Daoy (cell line): ENCODE measurements around the gene KRTAP19-5. TPM values are rescaled to one million over a fixed set of nuclear protein-coding genes. Genes with fewer than 3 reads are reported as not detected.
A peak's percentile ranks its signal among the peaks of the same experiment; 100 is the strongest.

Experiments used
- DNase-seq: peaks from one replicate; pipeline ENCODE4 v3.0.0-alpha.2; 2015; ENCODE audit warnings: low read depth
- total RNA-seq: library from RNA; depleted of rRNA; stranded (reverse); fragments of >200 nt; shearing (Covaris generic); gene quantifications from 2 replicates; pipeline ENCODE4 v1.2.3, GENCODE V29; 2014; rRNA removed

KRTAP19-5 gene
- not detected in 2 replicates for total RNA-seq

GRCh38 chr21:30502041-30502440 is at the start of gene KRTAP19-5:
KRTAP19-5 (minus strand) TSS chr21:30502141; CDS start chr21:30502090, 51 bp downstream.
- DNase-seq = no peak

GRCh38 chr21:30541764-30542163 is 39.8 kb upstream of the KRTAP19-5 start, which contains the start of gene KRTAP19-6:
KRTAP19-6 (minus strand) TSS chr21:30541864; CDS start chr21:30541833, 31 bp downstream.
- DNase-seq = no peak

GRCh38 chr21:30518876-30519275 is 16.9 kb upstream of the KRTAP19-5 start:
- no peak for DNase-seq

- DNase-seq = no peak
Observed at GRCh38 chr21:30515681-30516080, 13.7 kb upstream of the KRTAP19-5 start.

GRCh38 chr21:30505621-30506205 is 3.8 kb upstream of the KRTAP19-5 start:
- peak; percentile 16 for DNase-seq

- no peak for DNase-seq
Observed at GRCh38 chr21:30497065-30497464, 4.9 kb downstream of the KRTAP19-5 start, which contains the start of gene KRTAP19-4. KRTAP19-4 (minus strand) TSS chr21:30497165; CDS start chr21:30497110, 55 bp downstream.

GRCh38 chr21:30491963-30492428 is 9.9 kb downstream of the KRTAP19-5 start, which contains the start of gene KRTAP19-3:
KRTAP19-3 (minus strand) TSS chr21:30492013; CDS start chr21:30491957, 56 bp downstream.
- no peak for DNase-seq

- DNase-seq = no peak
Observed at GRCh38 chr21:30487336-30487735, 14.6 kb downstream of the KRTAP19-5 start, which contains the start of gene KRTAP19-2. KRTAP19-2 (minus strand) TSS chr21:30487436; CDS start chr21:30487348, 88 bp downstream.

- DNase-seq = no peak
Observed at GRCh38 chr21:30486180-30486579, 15.8 kb downstream of the KRTAP19-5 start.

- no peak for DNase-seq
Observed at GRCh38 chr21:30482130-30482529, 19.8 kb downstream of the KRTAP19-5 start.

GRCh38 chr21:30480145-30480544 is 21.8 kb downstream of the KRTAP19-5 start, which contains the start of gene KRTAP19-1:
KRTAP19-1 (minus strand) TSS chr21:30480367; CDS start chr21:30480317, 50 bp downstream.
- DNase-seq = peak; percentile 31

GRCh38 chr21:30479259-30479658 is 22.7 kb downstream of the KRTAP19-5 start:
- no peak for DNase-seq

GRCh38 chr21:30478004-30478403 is 23.9 kb downstream of the KRTAP19-5 start:
- DNase-seq = no peak

- DNase-seq = no peak
Observed at GRCh38 chr21:30468900-30469714, 32.8 kb downstream of the KRTAP19-5 start.

- DNase-seq = peak; percentile 22
Observed at GRCh38 chr21:30463713-30464112, 38.2 kb downstream of the KRTAP19-5 start.

Other genes with a start within 250 kb of the KRTAP19-5 start
- not detected in 2 replicates for gene KRTAP24-1, start 219.2 kb downstream of the KRTAP19-5 start, total RNA-seq
- not detected in 2 replicates for gene KRTAP25-1, start 212.6 kb downstream of the KRTAP19-5 start, total RNA-seq
- gene KRTAP26-1, start 181.8 kb downstream of the KRTAP19-5 start, total RNA-seq = not detected in 2 replicates
- not detected in 2 replicates for gene KRTAP27-1, start 164.4 kb downstream of the KRTAP19-5 start, total RNA-seq
- not detected in 2 replicates for gene KRTAP23-1, start 153.5 kb downstream of the KRTAP19-5 start, total RNA-seq
- gene KRTAP13-2, start 129.9 kb downstream of the KRTAP19-5 start, total RNA-seq = not detected in 2 replicates
- not detected in 2 replicates for gene KRTAP13-1, start 106.1 kb downstream of the KRTAP19-5 start, total RNA-seq
- not detected in 2 replicates for gene KRTAP13-3, start 76.2 kb downstream of the KRTAP19-5 start, total RNA-seq
- gene KRTAP13-4, start 71.9 kb downstream of the KRTAP19-5 start, total RNA-seq = not detected in 2 replicates
- gene KRTAP15-1, start 61.9 kb downstream of the KRTAP19-5 start, total RNA-seq = not detected in 2 replicates
- gene KRTAP19-1, start 21.8 kb downstream of the KRTAP19-5 start, total RNA-seq = not detected in 2 replicates
- not detected in 2 replicates for gene KRTAP19-2, start 14.7 kb downstream of the KRTAP19-5 start, total RNA-seq
- gene KRTAP19-3, start 10.1 kb downstream of the KRTAP19-5 start, total RNA-seq = not detected in 2 replicates
- not detected in 2 replicates for gene KRTAP19-4, start 5.0 kb downstream of the KRTAP19-5 start, total RNA-seq
- gene KRTAP19-6, start 39.7 kb upstream of the KRTAP19-5 start, total RNA-seq = not detected in 2 replicates
- gene KRTAP19-7, start 59.2 kb upstream of the KRTAP19-5 start, total RNA-seq = not detected in 2 replicates
- not detected in 2 replicates for gene KRTAP22-2, start 88.3 kb upstream of the KRTAP19-5 start, total RNA-seq
- gene KRTAP6-3, start 90.3 kb upstream of the KRTAP19-5 start, total RNA-seq = not detected in 2 replicates
- not detected in 2 replicates for gene KRTAP6-2, start 96.8 kb upstream of the KRTAP19-5 start, total RNA-seq
- not detected in 2 replicates for gene KRTAP22-1, start 98.9 kb upstream of the KRTAP19-5 start, total RNA-seq
- gene KRTAP6-1, start 111.8 kb upstream of the KRTAP19-5 start, total RNA-seq = not detected in 2 replicates
- gene KRTAP20-1, start 114.3 kb upstream of the KRTAP19-5 start, total RNA-seq = not detected in 2 replicates
- not detected in 2 replicates for gene KRTAP20-4, start 118.5 kb upstream of the KRTAP19-5 start, total RNA-seq
- gene KRTAP20-2, start 133.1 kb upstream of the KRTAP19-5 start, total RNA-seq = 3.4 TPM in 1 of 2 replicates, not detected in the other
- not detected in 2 replicates for gene KRTAP20-3, start 140.7 kb upstream of the KRTAP19-5 start, total RNA-seq
- gene KRTAP21-3, start 216.6 kb upstream of the KRTAP19-5 start, total RNA-seq = not detected in 2 replicates
- gene KRTAP21-2, start 245.1 kb upstream of the KRTAP19-5 start, total RNA-seq = 13.6 TPM in 1 of 2 replicates, not detected in the other